Measurements from ENCODE around the gene RGS19. TPM values are rescaled to one million over a fixed set of nuclear protein-coding genes. Genes with fewer than 3 reads are reported as not detected.
"Not testable (repeated sequence)": the region's sequence is repeated elsewhere in the genome, so short reads cannot be mapped to it uniquely, and the experiment has no call there.

RGS19 gene
- total RNA-seq, 6 experiments from 2014 or later, result 2.6 to 10.9 (median 5.7) TPM

DNA sequence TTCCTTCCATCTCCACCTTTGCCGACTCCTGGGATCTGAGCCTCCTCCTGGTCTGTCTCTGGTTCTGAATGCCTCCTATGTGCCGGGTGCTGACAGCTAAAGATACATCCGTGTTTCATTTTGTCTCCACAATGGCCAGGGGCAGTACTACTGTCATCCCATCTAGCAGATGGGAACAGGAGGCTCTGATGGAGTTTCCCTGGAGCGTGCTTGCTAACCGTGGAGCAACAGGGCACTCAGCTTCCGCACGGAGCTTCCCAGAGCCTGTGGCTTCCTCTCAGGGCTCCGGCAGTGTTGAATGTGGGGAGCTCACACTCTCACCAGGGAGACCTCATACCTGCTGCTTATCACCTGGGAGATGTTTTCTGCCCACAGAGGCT lies 40.0 kb upstream of the RGS19 start:
- TF ChIP-seq, protein P1, sequence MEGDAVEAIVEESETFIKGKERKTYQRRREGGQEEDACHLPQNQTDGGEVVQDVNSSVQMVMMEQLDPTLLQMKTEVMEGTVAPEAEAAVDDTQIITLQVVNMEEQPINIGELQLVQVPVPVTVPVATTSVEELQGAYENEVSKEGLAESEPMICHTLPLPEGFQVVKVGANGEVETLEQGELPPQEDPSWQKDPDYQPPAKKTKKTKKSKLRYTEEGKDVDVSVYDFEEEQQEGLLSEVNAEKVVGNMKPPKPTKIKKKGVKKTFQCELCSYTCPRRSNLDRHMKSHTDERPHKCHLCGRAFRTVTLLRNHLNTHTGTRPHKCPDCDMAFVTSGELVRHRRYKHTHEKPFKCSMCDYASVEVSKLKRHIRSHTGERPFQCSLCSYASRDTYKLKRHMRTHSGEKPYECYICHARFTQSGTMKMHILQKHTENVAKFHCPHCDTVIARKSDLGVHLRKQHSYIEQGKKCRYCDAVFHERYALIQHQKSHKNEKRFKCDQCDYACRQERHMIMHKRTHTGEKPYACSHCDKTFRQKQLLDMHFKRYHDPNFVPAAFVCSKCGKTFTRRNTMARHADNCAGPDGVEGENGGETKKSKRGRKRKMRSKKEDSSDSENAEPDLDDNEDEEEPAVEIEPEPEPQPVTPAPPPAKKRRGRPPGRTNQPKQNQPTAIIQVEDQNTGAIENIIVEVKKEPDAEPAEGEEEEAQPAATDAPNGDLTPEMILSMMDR (IDR thresholded peaks at IDR 0.05), result no peak
- TF ChIP-seq POLR2A (IDR thresholded peaks at IDR 0.05), result no peak
- no peak overlapping the region for H3K4me3 ChIP-seq
- no peaks in the 10 kb centered on the region for H3K9me3 ChIP-seq
- H3K27ac ChIP-seq, result no peak overlapping the region
- intact Hi-C loops (cut with DNase I), result no loop called here
- ATAC-seq (no peak), DNase-seq (peak in 1 of 3 donors; percentile 42)
- no CpG with 5 or more reads among the region's 8 CpGs for WGBS (ENCODE audit: insufficient coverage, low coverage, low lambda C conversion rate, missing lambda C conversion rate)
- no peaks in the 10 kb centered on the region for H3K4me1 ChIP-seq
- H3K27me3 ChIP-seq, result no peaks in the 10 kb centered on the region
- no peaks in the 10 kb centered on the region for H3K36me3 ChIP-seq

DNA sequence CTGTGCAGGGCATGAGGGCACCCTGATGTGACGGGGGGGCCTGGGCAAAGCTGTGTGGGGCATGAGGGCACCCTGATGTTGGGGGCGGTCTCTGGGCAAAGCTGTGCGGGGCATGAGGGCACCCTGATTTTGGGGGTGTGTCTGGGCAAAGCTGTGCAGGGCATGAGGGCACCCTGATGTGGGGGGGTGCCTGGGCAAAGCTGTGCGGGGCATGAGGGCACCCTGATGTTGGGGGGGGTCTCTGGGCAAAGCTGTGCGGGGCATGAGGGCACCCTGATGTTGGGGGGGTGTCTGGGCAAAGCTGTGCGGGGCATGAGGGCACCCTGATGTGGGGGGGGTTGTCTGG lies 38.1 kb upstream of the RGS19 start:
- intact Hi-C loops (cut with DNase I); H3K27me3 ChIP-seq; H3K4me3 ChIP-seq; H3K4me1 ChIP-seq; H3K9me3 ChIP-seq; H3K36me3 ChIP-seq; ATAC-seq; H3K27ac ChIP-seq: not testable (repeated sequence)
- DNase-seq, result peak in 1 of 3 donors; percentile 9
- 100% methylated on average over 2 of the region's 6 CpGs for WGBS (ENCODE audit: insufficient coverage, low coverage, low lambda C conversion rate, missing lambda C conversion rate)

GRCh38 chr20:64116541-64117431 lies 37.5 kb upstream of the RGS19 start:
- Histone ChIP-seq H3K36me3 (no peaks in the 10 kb centered on the region), H3K27ac (no peak overlapping the region), H3K27me3 (no peaks in the 10 kb centered on the region), H3K4me3 (no peak overlapping the region), H3K9me3 (no peaks in the 10 kb centered on the region), H3K4me1 (no peaks in the 10 kb centered on the region)
- TF ChIP-seq POLR2A (IDR thresholded peaks at IDR 0.05), result no peak
- TF ChIP-seq, protein P1 (IDR thresholded peaks at IDR 0.05), result no peak
- intact Hi-C loops (cut with DNase I), result no loop called here
- 65% methylated on average over 4 of the region's 17 CpGs for WGBS (ENCODE audit: insufficient coverage, low coverage, low lambda C conversion rate, missing lambda C conversion rate)
- ATAC-seq, result no peak
- peak in 2 of 3 donors; percentile 34 to 42 for DNase-seq

DNA sequence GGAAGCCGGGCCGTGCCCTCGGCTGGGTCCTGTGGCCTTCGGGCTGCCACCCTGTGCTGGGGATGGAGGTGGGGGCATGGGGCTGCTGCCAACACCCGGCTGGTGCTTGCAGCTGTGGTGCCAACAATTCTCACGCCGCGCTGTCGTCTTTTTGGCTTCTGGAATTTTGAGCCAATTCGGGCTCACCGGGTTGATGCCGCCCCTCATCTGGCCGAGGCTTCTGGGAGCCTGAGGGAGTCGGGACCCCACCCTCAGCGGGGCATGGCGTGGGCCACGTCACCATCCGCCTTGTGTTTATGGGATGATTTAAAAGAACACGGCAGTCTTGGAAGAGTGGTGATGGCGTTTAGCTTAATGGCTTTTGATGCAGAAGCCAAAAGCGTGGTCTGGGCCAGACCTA lies 36.7 kb upstream of the RGS19 start:
- DNase-seq, result peak in 1 of 3 donors; percentile 31
- Histone ChIP-seq H3K36me3 (no peaks in the 10 kb centered on the region), H3K4me3 (no peak overlapping the region), H3K27ac (no peak overlapping the region), H3K27me3 (no peaks in the 10 kb centered on the region), H3K4me1 (no peaks in the 10 kb centered on the region), H3K9me3 (no peaks in the 10 kb centered on the region)
- ATAC-seq, result no peak
- intact Hi-C loops (cut with DNase I), result no loop called here
- 90% methylated on average over 14 of the region's 21 CpGs for WGBS (ENCODE audit: insufficient coverage, low coverage, low lambda C conversion rate, missing lambda C conversion rate)
- TF ChIP-seq, protein P1 (IDR thresholded peaks at IDR 0.05), result no peak
- no peak for TF ChIP-seq POLR2A (IDR thresholded peaks at IDR 0.05)

DNA sequence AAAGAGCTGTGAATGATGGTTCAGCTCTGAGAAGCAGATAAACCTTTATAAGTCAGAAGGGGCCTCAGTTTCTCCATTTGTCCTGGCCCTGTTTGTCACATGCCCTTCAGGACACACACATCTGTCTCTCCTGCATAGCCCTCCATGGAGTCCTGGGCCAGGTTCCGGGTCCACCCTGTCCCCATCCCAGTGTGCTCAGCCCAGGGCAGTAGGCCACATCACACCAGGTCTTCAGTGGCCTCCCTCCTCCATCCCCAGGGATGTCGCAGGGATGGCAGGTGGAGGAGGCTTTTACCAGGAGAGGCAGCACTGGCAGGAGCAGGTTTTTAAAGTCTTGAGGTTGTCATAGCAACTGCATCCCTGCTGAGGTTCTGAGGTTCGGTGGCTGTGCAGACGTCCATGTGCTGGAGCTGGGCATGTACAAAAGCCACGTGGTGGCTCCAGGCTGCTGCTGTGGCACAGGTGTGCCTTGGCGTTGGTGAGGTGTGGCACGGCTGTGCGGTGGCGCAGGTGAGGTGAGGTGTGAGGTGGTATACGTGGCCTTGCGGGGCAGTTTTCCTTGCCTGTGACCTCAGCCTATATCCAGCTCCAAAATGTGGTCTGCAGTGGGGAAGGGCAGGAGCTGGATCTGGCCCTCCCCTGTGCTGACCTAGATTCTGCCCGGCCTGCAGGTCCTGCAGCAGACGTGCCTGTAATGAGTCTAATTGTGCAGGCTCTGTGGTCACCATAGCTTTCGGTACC lies 36.0 kb upstream of the RGS19 start:
- DNase-seq (peak in 2 of 3 donors; percentile 24 to 35), ATAC-seq (no peak)
- Histone ChIP-seq H3K27me3 (no peaks in the 10 kb centered on the region), H3K9me3 (no peaks in the 10 kb centered on the region), H3K36me3 (no peaks in the 10 kb centered on the region), H3K27ac (no peak overlapping the region), H3K4me1 (no peaks in the 10 kb centered on the region), H3K4me3 (no peak overlapping the region)
- TF ChIP-seq POLR2A (IDR thresholded peaks at IDR 0.05), result no peak
- TF ChIP-seq, protein P1 (IDR thresholded peaks at IDR 0.05), result no peak
- intact Hi-C loops (cut with DNase I), result no loop called here
- 65% methylated on average over 9 of the region's 14 CpGs for WGBS (ENCODE audit: insufficient coverage, low coverage, low lambda C conversion rate, missing lambda C conversion rate)
